ENCODE results near the gene CCM2L. TPM values are rescaled to one million over a fixed set of nuclear protein-coding genes. Genes with fewer than 3 reads are reported as not detected.

CCM2L gene
- under 0.01 TPM in 1 of 2 replicates, not detected in the other for total RNA-seq

DNA sequence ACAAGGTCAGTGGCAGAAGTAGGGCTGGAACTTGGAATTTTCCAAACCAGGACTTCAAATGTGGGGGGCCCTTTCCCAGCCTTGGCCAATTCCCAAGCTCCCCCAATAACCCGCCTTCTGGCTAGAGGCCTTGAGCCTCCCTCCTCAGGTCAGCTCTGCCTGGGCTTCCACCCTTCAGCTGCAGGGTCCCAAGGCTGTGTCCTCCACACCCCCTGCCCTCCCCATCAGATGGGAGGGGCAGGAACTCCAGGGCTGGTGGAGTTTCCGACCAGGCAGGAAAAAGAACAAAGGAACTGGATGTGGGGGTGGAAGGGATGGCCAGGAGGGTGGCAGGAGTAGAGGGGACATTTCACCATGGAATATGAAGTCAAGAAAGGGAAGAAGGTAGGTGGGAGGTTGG lies at the start of gene CCM2L:
CCM2L (plus strand) TSS at position 338 of the 400 bp plus-strand sequence; CDS start at position 355, 17 bp downstream.

DNA sequence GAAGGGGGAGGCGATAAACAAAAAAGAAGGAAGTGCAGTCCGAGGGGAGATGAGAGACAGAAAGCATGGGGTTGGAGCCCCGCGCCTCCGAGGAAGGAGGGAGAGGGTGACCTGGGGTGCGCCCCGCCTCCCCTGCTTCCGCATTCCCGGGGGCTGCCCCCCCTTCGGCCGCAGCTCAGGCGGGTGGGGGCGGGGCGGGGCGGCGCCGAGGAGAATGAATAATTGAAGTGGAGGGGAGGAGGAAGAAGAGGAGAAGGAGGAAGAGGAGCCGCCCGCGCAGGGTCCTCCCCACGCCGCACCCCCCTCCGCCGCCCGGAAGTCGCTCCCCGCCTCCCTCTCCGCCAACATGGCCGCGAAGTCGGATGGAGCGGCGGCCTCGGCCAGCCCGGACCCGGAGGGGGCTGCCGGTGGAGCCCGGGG lies 42.4 kb upstream of the CCM2L start, which contains the start of gene XKR7:
XKR7 (plus strand) TSS at position 322 of the 420 bp plus-strand sequence; CDS start at position 347, 25 bp downstream.

DNA sequence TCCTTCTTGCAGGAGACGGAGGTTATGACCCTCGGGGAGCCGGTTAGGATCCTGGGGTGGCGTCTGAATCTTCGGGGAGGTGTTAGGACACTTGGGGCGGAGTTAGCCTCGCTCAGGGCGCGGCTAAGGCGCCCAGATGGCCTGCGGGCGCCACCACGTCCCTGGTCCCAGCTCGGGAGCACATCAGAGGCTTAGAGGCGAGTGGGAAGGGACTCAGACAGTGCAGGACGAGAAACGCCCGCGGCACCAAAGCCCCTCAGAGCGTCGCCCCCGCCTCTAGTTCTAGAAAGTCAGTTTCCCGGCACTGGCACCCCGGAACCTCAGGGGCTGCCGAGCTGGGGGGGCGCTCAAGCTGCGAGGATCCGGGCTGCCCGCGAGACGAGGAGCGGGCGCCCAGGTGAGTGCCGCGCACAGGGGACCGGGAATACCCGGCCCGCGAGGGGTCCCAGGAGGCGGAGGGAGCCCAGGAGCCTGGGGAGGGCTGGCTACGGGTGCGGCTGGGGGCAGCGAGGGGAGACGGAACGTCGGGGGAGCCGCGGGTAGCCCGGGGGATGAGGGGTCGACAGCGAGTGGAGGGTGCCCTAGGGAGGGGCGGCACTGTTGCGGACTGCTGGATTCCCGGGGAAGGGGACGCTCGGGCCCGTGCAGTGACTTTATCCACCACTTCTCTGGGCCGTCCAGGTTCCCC lies 42.0 kb downstream of the CCM2L start, which contains the start of gene HCK:
HCK (plus strand) TSS at position 153 of the 688 bp plus-strand sequence.

Other genes starting within 250 kb of the CCM2L start
- under 0.01 and 0.19 TPM in 2 replicates for gene MYLK2, start 191.1 kb upstream of the CCM2L start, total RNA-seq
- 6.5 and 9.3 TPM in 2 replicates for gene FOXS1, start 164.8 kb upstream of the CCM2L start, total RNA-seq
- 0.56 TPM in 1 of 2 replicates, not detected in the other for gene DUSP15, start 139.9 kb upstream of the CCM2L start, total RNA-seq
- gene TTLL9, start 139.8 kb upstream of the CCM2L start, total RNA-seq, result 0.28 TPM in 1 of 2 replicates, not detected in the other
- 3.7 and 8.4 TPM in 2 replicates for gene PDRG1, start 58.4 kb upstream of the CCM2L start, total RNA-seq
- under 0.01 TPM in 1 of 2 replicates, not detected in the other for gene XKR7, start 42.3 kb upstream of the CCM2L start, total RNA-seq
- not detected in 2 replicates for gene HCK, start 41.8 kb downstream of the CCM2L start, total RNA-seq
- gene TM9SF4, start 99.3 kb downstream of the CCM2L start, total RNA-seq, result 30.1 and 33.3 TPM in 2 replicates
- 0.85 and 1.5 TPM in 2 replicates for gene PLAGL2, start 197.3 kb downstream of the CCM2L start, total RNA-seq
- 43.1 and 53.3 TPM in 2 replicates for gene POFUT1, start 197.4 kb downstream of the CCM2L start, total RNA-seq

All from regular cardiac myocyte (primary cell).